Gastroesophageal sphincter (tissue), 3 donors: ENCODE results near the gene SEPTIN10.

ENCODE experiments used
- CTCF ChIP-seq, 4 experiments: fragments of 200-600 bp in 2 of 4; fragments of 450-650 bp in 2 of 4; sonication (generic) in 1 of 4; IDR thresholded peaks; one replicate each; pipeline ENCODE4 v1.5.1; 2017 to 2019; ENCODE audit warnings: antibody characterized with exemption in 4 of 4, mild to moderate bottlenecking in 2 of 4, moderate library complexity in 2 of 4
- EP300 ChIP-seq: sonication (generic); formaldehyde crosslinking; IDR thresholded peaks from one replicate; pipeline ENCODE4 v1.6.1; 2017; ENCODE audit warnings: antibody characterized with exemption, mild to moderate bottlenecking
- POLR2A ChIP-seq, 2 donors: fragments of 450-650 bp; IDR thresholded peaks; one replicate each; pipeline ENCODE4 v1.6.1; 2017; ENCODE audit warnings: antibody characterized with exemption in 2 of 2, mild to moderate bottlenecking in 2 of 2, moderate library complexity in 1 of 2
- POLR2AphosphoS5 ChIP-seq: sonication (generic); formaldehyde crosslinking; IDR thresholded peaks from one replicate; pipeline ENCODE4 v1.6.1; 2017; ENCODE audit warnings: antibody characterized with exemption

- TF ChIP-seq POLR2A (IDR thresholded peaks at IDR 0.05), result no peak
- TF ChIP-seq CTCF (IDR thresholded peaks at IDR 0.05), result no peak
- no peak for TF ChIP-seq POLR2AphosphoS5
- no peak for TF ChIP-seq EP300
These were observed 112.3 kb downstream of the SEPTIN10 start for GRCh38 chr2:109501461-109501860.
